ENCODE results near the gene TMEFF2. TPM values are rescaled to one million over a fixed set of nuclear protein-coding genes. Genes with fewer than 3 reads are reported as not detected.

The TMEFF2 gene
- total RNA-seq, 6 experiments from 2014 or later, result 0.18 to 0.25 (median 0.22) TPM; not detected in 3

- H3K9me3 Mint-ChIP-seq, result no peaks in the 10 kb centered on the region
- DNase-seq, result no peak
- H3K27ac Mint-ChIP-seq, result no peak overlapping the region
- H3K4me1 Mint-ChIP-seq (ENCODE audit: low read depth), result peaks cover 19% of the 10 kb centered on the region
- TF ChIP-seq, protein P1, sequence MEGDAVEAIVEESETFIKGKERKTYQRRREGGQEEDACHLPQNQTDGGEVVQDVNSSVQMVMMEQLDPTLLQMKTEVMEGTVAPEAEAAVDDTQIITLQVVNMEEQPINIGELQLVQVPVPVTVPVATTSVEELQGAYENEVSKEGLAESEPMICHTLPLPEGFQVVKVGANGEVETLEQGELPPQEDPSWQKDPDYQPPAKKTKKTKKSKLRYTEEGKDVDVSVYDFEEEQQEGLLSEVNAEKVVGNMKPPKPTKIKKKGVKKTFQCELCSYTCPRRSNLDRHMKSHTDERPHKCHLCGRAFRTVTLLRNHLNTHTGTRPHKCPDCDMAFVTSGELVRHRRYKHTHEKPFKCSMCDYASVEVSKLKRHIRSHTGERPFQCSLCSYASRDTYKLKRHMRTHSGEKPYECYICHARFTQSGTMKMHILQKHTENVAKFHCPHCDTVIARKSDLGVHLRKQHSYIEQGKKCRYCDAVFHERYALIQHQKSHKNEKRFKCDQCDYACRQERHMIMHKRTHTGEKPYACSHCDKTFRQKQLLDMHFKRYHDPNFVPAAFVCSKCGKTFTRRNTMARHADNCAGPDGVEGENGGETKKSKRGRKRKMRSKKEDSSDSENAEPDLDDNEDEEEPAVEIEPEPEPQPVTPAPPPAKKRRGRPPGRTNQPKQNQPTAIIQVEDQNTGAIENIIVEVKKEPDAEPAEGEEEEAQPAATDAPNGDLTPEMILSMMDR (IDR thresholded peaks at IDR 0.05), result no peak
- no peaks in the 10 kb centered on the region for H3K36me3 Mint-ChIP-seq (ENCODE audit: low read depth)
- no peak overlapping the region for H3K4me3 Mint-ChIP-seq
- peaks cover 1% of the 10 kb centered on the region; the same call in 1 of the 2 replicates for H3K27me3 Mint-ChIP-seq (ENCODE audit: insufficient read depth)
Observed at GRCh38 chr2:192011196-192011595, 183.5 kb downstream of the TMEFF2 start.

GRCh38 chr2:192010073-192010472 is 184.7 kb downstream of the TMEFF2 start:
- H3K27ac Mint-ChIP-seq, result no peak overlapping the region
- DNase-seq, result no peak
- H3K4me1 Mint-ChIP-seq (ENCODE audit: low read depth), result peaks cover 12% of the 10 kb centered on the region
- H3K4me3 Mint-ChIP-seq, result no peak overlapping the region
- TF ChIP-seq, protein P1 (IDR thresholded peaks at IDR 0.05), result no peak
- no peaks in the 10 kb centered on the region for H3K9me3 Mint-ChIP-seq
- no peaks in the 10 kb centered on the region for H3K36me3 Mint-ChIP-seq (ENCODE audit: low read depth)
- peaks cover 4% of the 10 kb centered on the region; the same call in 1 of the 2 replicates for H3K27me3 Mint-ChIP-seq (ENCODE audit: insufficient read depth)

DNA sequence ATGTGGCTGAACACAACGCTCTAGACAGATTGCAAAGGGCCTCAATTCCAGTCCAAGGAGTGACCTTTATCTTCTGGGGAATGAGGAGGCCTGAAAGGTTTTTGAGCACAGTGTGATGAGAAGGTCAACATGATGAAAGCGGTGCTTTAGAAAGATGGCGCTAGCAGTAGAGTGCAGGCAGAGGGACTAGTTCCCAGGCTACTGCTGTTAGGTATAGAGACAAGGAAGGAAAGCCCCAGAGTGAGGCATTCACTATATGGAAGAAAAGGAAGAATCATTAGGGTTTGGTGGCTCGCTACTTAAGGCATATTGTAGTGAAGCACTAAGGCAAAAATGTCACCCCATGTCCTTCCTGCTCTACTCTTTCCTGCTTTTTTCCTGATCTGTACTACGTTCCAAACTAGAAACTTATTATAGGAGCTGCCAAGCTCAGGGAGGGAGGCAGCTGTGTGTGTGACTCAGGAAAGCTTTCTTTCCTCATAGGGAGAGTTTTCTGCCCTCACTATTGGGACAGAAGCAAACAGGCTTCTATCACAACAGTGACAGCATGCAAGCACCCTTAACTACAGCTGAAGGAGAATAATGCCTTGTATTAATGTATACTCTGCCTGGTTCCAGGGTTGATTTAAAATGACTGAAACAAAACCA is 187.0 kb downstream of the TMEFF2 start:
- H3K27ac Mint-ChIP-seq, result no peak overlapping the region
- H3K27me3 Mint-ChIP-seq (ENCODE audit: insufficient read depth), result peaks cover 3% of the 10 kb centered on the region; the same call in 1 of the 2 replicates
- H3K4me1 Mint-ChIP-seq (ENCODE audit: low read depth), result peaks cover 12% of the 10 kb centered on the region
- H3K36me3 Mint-ChIP-seq (ENCODE audit: low read depth), result no peaks in the 10 kb centered on the region
- no peak overlapping the region for H3K4me3 Mint-ChIP-seq
- DNase-seq, result no peak
- no peaks in the 10 kb centered on the region for H3K9me3 Mint-ChIP-seq
- TF ChIP-seq, protein P1 (IDR thresholded peaks at IDR 0.05), result no peak

- Mint-ChIP-seq H3K27ac (no peak overlapping the region), H3K27me3 (ENCODE audit: insufficient read depth) (peaks cover 3% of the 10 kb centered on the region; the same call in 1 of the 2 replicates), H3K4me1 (ENCODE audit: low read depth) (peaks cover 4% of the 10 kb centered on the region; the same call in 1 of the 2 replicates), H3K4me3 (no peak overlapping the region), H3K9me3 (no peaks in the 10 kb centered on the region), H3K36me3 (ENCODE audit: low read depth) (no peaks in the 10 kb centered on the region)
- no peak for DNase-seq
- TF ChIP-seq, protein P1 (IDR thresholded peaks at IDR 0.05), result no peak
Observed at GRCh38 chr2:192005211-192005610, 189.5 kb downstream of the TMEFF2 start.

DNA sequence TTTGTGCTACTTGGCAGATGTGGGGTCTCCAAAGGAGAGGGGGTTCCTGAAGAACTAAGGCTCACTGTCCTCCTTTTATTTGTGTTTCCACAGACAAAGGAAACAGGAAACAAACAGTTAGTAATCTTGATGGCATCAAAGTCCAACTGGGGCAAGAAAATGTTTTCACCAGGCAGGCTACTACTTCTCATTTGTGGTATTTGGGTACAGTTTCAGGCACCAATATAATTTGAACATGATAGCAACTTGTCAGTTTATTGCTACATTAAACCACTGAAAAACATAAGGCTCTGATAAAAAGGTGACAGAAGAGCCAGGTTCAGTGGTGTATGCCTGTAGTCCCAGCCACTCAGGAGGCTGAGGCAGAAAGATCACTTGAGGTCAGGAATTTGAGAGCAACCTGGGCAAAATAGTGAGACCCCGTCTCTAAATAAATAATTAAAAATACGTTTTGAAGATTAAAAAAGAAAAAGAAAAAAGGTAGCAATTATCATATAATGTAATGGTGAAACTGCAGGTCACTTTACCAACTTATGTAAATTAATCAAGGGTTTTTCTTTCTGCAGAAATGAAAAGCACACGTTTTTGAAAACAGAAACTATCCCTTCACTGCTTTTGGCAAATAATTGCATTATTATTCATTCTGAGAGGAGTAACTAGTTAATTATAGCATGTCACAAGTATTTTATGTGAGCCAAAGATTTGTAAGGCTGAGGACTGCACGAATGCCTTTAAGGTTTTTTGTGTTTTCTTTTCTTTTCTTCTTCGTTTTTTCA is 190.4 kb downstream of the TMEFF2 start:
- no peak overlapping the region for H3K27ac Mint-ChIP-seq
- H3K4me3 Mint-ChIP-seq, result no peak overlapping the region

More for the DNA sequence above, 190.4 kb downstream of the TMEFF2 start:
- TF ChIP-seq, protein P1 (IDR thresholded peaks at IDR 0.05), result no peak
- Mint-ChIP-seq H3K9me3 (no peaks in the 10 kb centered on the region), H3K27me3 (ENCODE audit: insufficient read depth) (peaks cover 3% of the 10 kb centered on the region; the same call in 1 of the 2 replicates), H3K36me3 (ENCODE audit: low read depth) (no peaks in the 10 kb centered on the region), H3K4me1 (ENCODE audit: low read depth) (peaks cover 4% of the 10 kb centered on the region; the same call in 1 of the 2 replicates)
- no peak for DNase-seq
